Measurements from ENCODE around the gene NRSN2. TPM values are rescaled to one million over a fixed set of nuclear protein-coding genes. Genes with fewer than 3 reads are reported as not detected.
A peak's percentile ranks its signal among the peaks of the same experiment; 100 is the strongest.

The NRSN2 gene
- 9.9 and 17.5 TPM in 2 replicates for total RNA-seq (2012; rRNA removed)
- polyA plus RNA-seq (2012; rRNA removed), result 75.1 and 101 TPM in 2 replicates
- 67.5 and 73.6 TPM in 2 replicates for polyA plus RNA-seq (2012; cell fraction: cytosol; rRNA removed)
- polyA plus RNA-seq (2012; cell fraction: nucleus; rRNA removed; ENCODE audit: low replicate concordance), result 35.0 and 62.6 TPM in 2 replicates
- percentile 65 among the genes with signal in this experiment for Bru-seq, nascent RNA
- BruChase-seq, experiment 1, labeled RNA remaining after a 6-hour chase, result percentile 74 among the genes with signal in this experiment
- BruChase-seq, experiment 2, labeled RNA remaining after a 2-hour chase, result percentile 63 among the genes with signal in this experiment
- long read RNA-seq, transcript NRSN2-202 (4 exons, 2,088 nt), result major isoform, 17 of 37 reads
- long read RNA-seq, partial matches to known transcripts, result 3 of 37 reads
- long read RNA-seq, other reads (novel, unspliced or antisense), result 15 of 37 reads

- TF ChIP-seq RFX5 (IDR thresholded peaks at IDR 0.05; ENCODE audit: low read depth, low read length) (no peak), MAZ (IDR thresholded peaks at IDR 0.05; ENCODE audit: borderline replicate concordance, low read depth, low read length) (0 out of 2 replicates have a peak, but pooled peaks have one; percentile 40), MXI1 (IDR thresholded peaks at IDR 0.05; ENCODE audit: borderline replicate concordance, low read depth, low read length) (peak; percentile 13; the same call in 1 of the 2 replicates)
- CTCF ChIA-PET, result no interaction called here
Measured at GRCh38 chr20:346640-347316, at the start of gene NRSN2. NRSN2 (plus strand) TSS chr20:347111; CDS start chr20:349644, 2,533 bp downstream.

More at GRCh38 chr20:346640-347316, at the start of gene NRSN2:
- peak within 1 kb of the TSS; percentile 85 for H3K18ac ChIP-seq (ENCODE audit: low read depth, low read length)
- peak within 1 kb of the TSS; percentile 97 for H2AK9ac ChIP-seq (replicated peaks; ENCODE audit: low read depth, low read length, poor library complexity)
- in situ Hi-C loops (cut with MboI; ENCODE audit: low sequenced_read_pairs), result no loop called here
- no TSS peak for BruUV-seq (replicated peaks)
- ATAC-seq (ENCODE audit: low read depth), result peak; percentile 70
- peak within 1 kb of the TSS; percentile 89 for H2BK120ac ChIP-seq (ENCODE audit: low read depth, low read length)
- H3K56ac ChIP-seq (ENCODE audit: extremely low read depth, insufficient read depth, low read length), result peak within 1 kb of the TSS; percentile 93
- H3K9ac ChIP-seq (ENCODE audit: low read depth, low read length), result peak within 1 kb of the TSS; percentile 88
- peak within 1 kb of the TSS; percentile 85 for H3K4me2 ChIP-seq (ENCODE audit: low read depth, low read length)
- peak within 1 kb of the TSS; percentile 99 for H3K23ac ChIP-seq (ENCODE audit: low read depth, low read length)
- DNase-seq, result peak; percentile 62
- peak within 1 kb of the TSS; percentile 84 to 97 for H4K8ac ChIP-seq (ENCODE audit: low read depth in 2 of 2, low read length in 2 of 2)
- H3K4me1 ChIP-seq (ENCODE audit: control insufficient read depth, insufficient read depth, low read length), result peaks cover 8% of the 10 kb centered on the region
- H3K9me3 ChIP-seq (ENCODE audit: control insufficient read depth, insufficient read depth, low read length), result peaks cover 8% of the 10 kb centered on the region
- H2AFZ ChIP-seq (replicated peaks; ENCODE audit: low read length, poor library complexity), result peak within 1 kb of the TSS; percentile 98
- H2BK5ac ChIP-seq (ENCODE audit: low read depth, low read length, poor library complexity, severe bottlenecking), result peak within 1 kb of the TSS; percentile 85
- peak within 1 kb of the TSS; percentile 67; the same call in 2 of the 3 replicates for H2BK15ac ChIP-seq (ENCODE audit: low read depth, low read length)
- peak within 1 kb of the TSS; percentile 99 for H3K4ac ChIP-seq (ENCODE audit: low read depth, low read length)
- peak within 1 kb of the TSS; percentile 83; the same call in 1 of the 2 replicates for H2BK20ac ChIP-seq (ENCODE audit: low read depth, low read length)
- dilution Hi-C loops (cut with HindIII; ENCODE audit: low sequenced_read_pairs, unreplicated experiment), result no loop called here
- peak within 1 kb of the TSS; percentile 67 for H3K4me3 ChIP-seq (ENCODE audit: insufficient read depth, low read depth, low read length)
- no peaks in the 10 kb centered on the region for H3K27me3 ChIP-seq (ENCODE audit: control insufficient read depth, insufficient read depth, low read length)
- peak within 1 kb of the TSS; percentile 90 for H4K5ac ChIP-seq (ENCODE audit: low read depth, low read length)
- intact Hi-C loops (cut with micrococcal nuclease), result no loop called here
- H3K9me1 ChIP-seq (ENCODE audit: insufficient read depth, low read length), result peaks cover 13% of the 10 kb centered on the region
- H3K27ac ChIP-seq (ENCODE audit: insufficient read depth, low read length), result peak within 1 kb of the TSS; percentile 89
- H3K14ac ChIP-seq (replicated peaks; ENCODE audit: low read depth, low read length), result peak within 1 kb of the TSS; percentile 98
- 0% methylated on average over 28 of the region's 50 CpGs; no CpG with 5 or more reads in 1 of the 2 experiments for WGBS, 2 experiments (ENCODE audit: extremely low coverage in 2 of 2, insufficient read length in 1 of 2)
- H4K20me1 ChIP-seq (ENCODE audit: insufficient read depth, low read length), result peaks cover 9% of the 10 kb centered on the region
- H2AK5ac ChIP-seq (ENCODE audit: low read depth, low read length), result peak within 1 kb of the TSS; percentile 83
- POLR2A ChIA-PET (ENCODE audit: unreplicated experiment), result interaction anchor here (1.7 kb wide), 1 partner anchor 16 kb away, joined by 4 read pairs; no protein-coding TSS in a partner anchor
- peaks cover 8% of the 10 kb centered on the region for H3K36me3 ChIP-seq (ENCODE audit: control insufficient read depth, insufficient read depth, low read length)
- peaks cover 14 to 30% of the 10 kb centered on the region in 2 experiments; a peak in 3 of 4 replicates for H3K79me1 ChIP-seq (ENCODE audit: low read depth in 1 of 2, low read length in 2 of 2)
- H4K91ac ChIP-seq (ENCODE audit: insufficient read depth, low read depth, low read length), result peak within 1 kb of the TSS; percentile 88

Measured in IMR-90 (cell line).